ENCODE data around the gene FGD4.

DNA sequence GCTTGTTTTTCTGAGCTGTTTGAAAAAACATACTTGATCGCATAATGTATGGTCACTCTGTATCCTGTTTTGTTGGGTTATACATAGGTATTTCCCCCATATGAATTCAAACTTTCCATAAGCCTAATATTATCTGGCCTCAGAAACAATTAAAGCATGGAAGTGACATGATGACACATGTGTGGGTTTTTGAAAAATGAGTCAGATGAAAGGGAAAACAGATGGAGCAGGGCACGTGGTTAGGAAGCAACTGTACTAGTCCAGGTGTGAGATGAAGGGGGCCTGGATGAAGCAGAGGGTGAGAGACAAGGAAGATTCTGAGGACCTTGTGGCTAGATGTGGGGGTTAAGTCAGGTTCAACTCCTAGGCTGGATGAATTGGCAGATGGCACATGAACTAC is 187.0 kb downstream of the FGD4 start:
- TF ChIP-seq POLR2A (IDR thresholded peaks at IDR 0.05; ENCODE audit: low read depth, low read length) (no peak), POLR2AphosphoS5 (IDR thresholded peaks at IDR 0.05; ENCODE audit: low read depth, low read length) (no peak)
